ENCODE data around the gene PANX2.

DNA sequence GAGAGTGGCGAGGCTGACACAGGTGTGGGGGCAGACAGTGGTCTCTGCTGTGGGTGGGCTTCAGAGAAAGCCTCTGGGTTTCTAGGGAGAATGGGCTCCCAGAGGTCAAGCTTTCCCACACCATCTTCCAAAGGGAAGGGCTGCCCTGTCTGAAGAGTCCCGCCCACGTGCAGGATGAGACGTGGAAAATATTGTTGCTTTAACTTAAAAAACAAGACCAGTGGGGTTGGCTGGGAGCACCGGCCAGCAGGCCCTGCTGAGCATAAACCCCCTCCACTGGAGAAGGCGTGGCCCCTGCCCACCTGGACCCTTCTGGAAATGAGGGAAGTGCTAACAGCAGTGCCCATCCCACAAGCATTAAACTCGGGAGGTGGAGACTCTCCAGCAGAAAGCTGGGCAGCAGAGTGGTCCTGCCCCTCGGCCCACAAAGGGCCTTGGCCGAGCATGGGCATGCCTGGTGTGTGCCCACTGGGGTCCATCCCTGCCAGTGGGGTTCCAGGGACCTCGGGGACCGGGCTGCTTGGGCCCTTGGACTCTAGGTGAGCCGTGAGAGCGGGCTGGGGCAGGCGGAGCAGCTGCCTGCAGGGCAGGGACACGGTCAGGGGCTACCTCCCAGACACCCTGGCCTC lies 45.6 kb downstream of the PANX2 start:
- TF ChIP-seq CTCF (conservative IDR thresholded peaks at IDR 0.05; ENCODE audit: low read length) (no peak), EZH2phosphoT487 (IDR thresholded peaks at IDR 0.05; ENCODE audit: borderline replicate concordance, low read depth, low read length) (no peak)

All from OCI-LY7 (cell line).